Measurements from ENCODE around the gene HS3ST4.
A peak's percentile ranks its signal among the peaks of the same experiment; 100 is the strongest.

The HS3ST4 gene

GRCh38 chr16:25834101-25834500 is 142.3 kb downstream of the HS3ST4 start:
- no peak for DNase-seq (ENCODE audit: low read depth)
- no peak for TF ChIP-seq CTCF (IDR thresholded peaks at IDR 0.05; ENCODE audit: low read depth, low read length, missing control alignments)
- H3K4me3 ChIP-seq (ENCODE audit: low read depth, low read length) = no peak overlapping the region
- in situ Hi-C loops (cut with HindIII; ENCODE audit: low sequenced_read_pairs) = no loop called here

DNA sequence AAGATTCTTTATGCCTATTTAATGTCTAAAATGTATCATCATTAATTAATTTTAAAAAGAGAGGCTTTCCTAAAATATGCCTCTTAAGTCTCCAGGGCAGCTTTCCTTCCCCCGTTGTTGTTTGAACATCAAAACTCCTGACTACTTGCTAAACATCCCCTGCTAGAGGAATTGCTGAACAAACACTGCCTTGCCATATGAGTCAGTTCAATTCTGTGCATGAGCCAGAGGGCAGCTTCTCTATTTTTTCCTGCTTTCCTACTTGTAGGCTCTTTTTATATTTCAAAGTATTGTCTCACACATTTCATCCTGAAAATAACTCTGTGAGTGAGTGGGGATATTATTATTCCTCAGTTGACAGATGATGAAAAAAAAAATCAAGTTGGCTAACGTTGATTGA is 143.4 kb downstream of the HS3ST4 start:
- H3K4me3 ChIP-seq (ENCODE audit: low read depth, low read length) = no peak overlapping the region
- no peak for DNase-seq (ENCODE audit: low read depth)
- in situ Hi-C loops (cut with HindIII; ENCODE audit: low sequenced_read_pairs) = no loop called here
- TF ChIP-seq CTCF (IDR thresholded peaks at IDR 0.05; ENCODE audit: low read depth, low read length, missing control alignments) = no peak

GRCh38 chr16:25838724-25839186 is 147.0 kb downstream of the HS3ST4 start:
- TF ChIP-seq CTCF (IDR thresholded peaks at IDR 0.05; ENCODE audit: low read depth, low read length, missing control alignments) = peak; percentile 67
- peak; percentile 22 for DNase-seq (ENCODE audit: low read depth)
- in situ Hi-C loops (cut with HindIII; ENCODE audit: low sequenced_read_pairs) = no loop called here
- H3K4me3 ChIP-seq (ENCODE audit: low read depth, low read length) = no peak overlapping the region

- no peak overlapping the region for H3K4me3 ChIP-seq (ENCODE audit: low read depth, low read length)
- no peak for DNase-seq (ENCODE audit: low read depth)
- in situ Hi-C loops (cut with HindIII; ENCODE audit: low sequenced_read_pairs) = no loop called here
- TF ChIP-seq CTCF (IDR thresholded peaks at IDR 0.05; ENCODE audit: low read depth, low read length, missing control alignments) = no peak
These were observed 150.0 kb downstream of the HS3ST4 start for GRCh38 chr16:25841761-25842160.

- DNase-seq (ENCODE audit: low read depth) = no peak
- no peak overlapping the region for H3K4me3 ChIP-seq (ENCODE audit: low read depth, low read length)
- no peak for TF ChIP-seq CTCF (IDR thresholded peaks at IDR 0.05; ENCODE audit: low read depth, low read length, missing control alignments)
- in situ Hi-C loops (cut with HindIII; ENCODE audit: low sequenced_read_pairs) = no loop called here
These were observed 154.1 kb downstream of the HS3ST4 start for GRCh38 chr16:25845901-25846300.

- in situ Hi-C loops (cut with HindIII; ENCODE audit: low sequenced_read_pairs) = loop anchor here (5.0 to 25.0 kb wide), 2 partner anchors 33 to 1258 kb away; no protein-coding TSS in a partner anchor
- DNase-seq (ENCODE audit: low read depth) = no peak
- no peak for TF ChIP-seq CTCF (IDR thresholded peaks at IDR 0.05; ENCODE audit: low read depth, low read length, missing control alignments)
These were observed 162.4 kb downstream of the HS3ST4 start for GRCh38 chr16:25854141-25854540.

DNA sequence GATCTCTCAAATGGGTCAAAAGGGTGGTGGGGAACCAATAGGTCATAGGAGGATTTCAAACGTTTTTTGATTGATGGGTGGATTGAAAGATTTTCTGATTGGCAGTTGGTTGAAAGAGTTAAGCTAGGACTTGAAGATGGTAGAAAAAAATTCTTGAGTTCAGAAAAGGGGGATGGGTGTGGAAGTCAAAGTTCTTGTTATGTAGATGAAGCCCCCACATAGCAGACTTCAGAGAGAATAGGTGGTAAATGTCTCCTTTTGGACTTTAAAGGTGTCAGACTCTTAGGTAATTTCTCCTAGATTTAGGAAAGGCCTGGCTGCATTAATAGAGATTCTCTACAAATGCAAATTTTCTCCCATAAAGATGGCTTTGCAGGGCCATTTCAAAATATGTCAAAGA is 163.3 kb downstream of the HS3ST4 start:
- TF ChIP-seq CTCF (IDR thresholded peaks at IDR 0.05; ENCODE audit: low read depth, low read length, missing control alignments) = no peak
- no peak overlapping the region for H3K4me3 ChIP-seq (ENCODE audit: low read depth, low read length)
- in situ Hi-C loops (cut with HindIII; ENCODE audit: low sequenced_read_pairs) = loop anchor here (25.0 kb wide), 1 partner anchor 1257 kb away; no protein-coding TSS in a partner anchor
- DNase-seq (ENCODE audit: low read depth) = no peak

More at GRCh38 chr16:25854141-25854540, 162.4 kb downstream of the HS3ST4 start:
- no peak overlapping the region for H3K4me3 ChIP-seq (ENCODE audit: low read depth, low read length)
